ENCODE measurements around the gene FAM43A.

DNA sequence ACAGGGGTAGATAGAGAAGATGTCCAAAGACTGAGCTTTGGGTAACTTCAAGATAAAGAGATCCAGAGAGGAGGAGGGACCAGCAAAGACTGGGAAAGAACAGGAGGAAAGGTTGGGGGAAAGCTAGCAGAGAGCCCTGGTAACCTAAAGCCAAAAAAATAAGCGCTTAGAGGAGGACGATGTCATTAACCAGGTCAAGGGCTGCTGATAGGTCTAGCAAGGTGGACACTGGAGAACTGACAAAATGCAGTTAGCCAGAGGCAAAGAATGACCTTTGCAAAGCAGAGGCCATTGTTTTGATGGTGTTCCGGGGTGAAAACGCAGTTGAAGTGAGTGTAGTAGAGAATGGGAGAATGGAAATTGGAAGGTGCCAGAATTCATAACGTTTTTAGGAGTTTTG is 39.7 kb downstream of the FAM43A start:
- TF ChIP-seq, protein P1, sequence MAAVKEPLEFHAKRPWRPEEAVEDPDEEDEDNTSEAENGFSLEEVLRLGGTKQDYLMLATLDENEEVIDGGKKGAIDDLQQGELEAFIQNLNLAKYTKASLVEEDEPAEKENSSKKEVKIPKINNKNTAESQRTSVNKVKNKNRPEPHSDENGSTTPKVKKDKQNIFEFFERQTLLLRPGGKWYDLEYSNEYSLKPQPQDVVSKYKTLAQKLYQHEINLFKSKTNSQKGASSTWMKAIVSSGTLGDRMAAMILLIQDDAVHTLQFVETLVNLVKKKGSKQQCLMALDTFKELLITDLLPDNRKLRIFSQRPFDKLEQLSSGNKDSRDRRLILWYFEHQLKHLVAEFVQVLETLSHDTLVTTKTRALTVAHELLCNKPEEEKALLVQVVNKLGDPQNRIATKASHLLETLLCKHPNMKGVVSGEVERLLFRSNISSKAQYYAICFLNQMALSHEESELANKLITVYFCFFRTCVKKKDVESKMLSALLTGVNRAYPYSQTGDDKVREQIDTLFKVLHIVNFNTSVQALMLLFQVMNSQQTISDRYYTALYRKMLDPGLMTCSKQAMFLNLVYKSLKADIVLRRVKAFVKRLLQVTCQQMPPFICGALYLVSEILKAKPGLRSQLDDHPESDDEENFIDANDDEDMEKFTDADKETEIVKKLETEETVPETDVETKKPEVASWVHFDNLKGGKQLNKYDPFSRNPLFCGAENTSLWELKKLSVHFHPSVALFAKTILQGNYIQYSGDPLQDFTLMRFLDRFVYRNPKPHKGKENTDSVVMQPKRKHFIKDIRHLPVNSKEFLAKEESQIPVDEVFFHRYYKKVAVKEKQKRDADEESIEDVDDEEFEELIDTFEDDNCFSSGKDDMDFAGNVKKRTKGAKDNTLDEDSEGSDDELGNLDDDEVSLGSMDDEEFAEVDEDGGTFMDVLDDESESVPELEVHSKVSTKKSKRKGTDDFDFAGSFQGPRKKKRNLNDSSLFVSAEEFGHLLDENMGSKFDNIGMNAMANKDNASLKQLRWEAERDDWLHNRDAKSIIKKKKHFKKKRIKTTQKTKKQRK (IDR thresholded peaks at IDR 0.05; ENCODE audit: borderline replicate concordance, low read depth, low read length), result no peak
- TF ChIP-seq, protein P2, sequence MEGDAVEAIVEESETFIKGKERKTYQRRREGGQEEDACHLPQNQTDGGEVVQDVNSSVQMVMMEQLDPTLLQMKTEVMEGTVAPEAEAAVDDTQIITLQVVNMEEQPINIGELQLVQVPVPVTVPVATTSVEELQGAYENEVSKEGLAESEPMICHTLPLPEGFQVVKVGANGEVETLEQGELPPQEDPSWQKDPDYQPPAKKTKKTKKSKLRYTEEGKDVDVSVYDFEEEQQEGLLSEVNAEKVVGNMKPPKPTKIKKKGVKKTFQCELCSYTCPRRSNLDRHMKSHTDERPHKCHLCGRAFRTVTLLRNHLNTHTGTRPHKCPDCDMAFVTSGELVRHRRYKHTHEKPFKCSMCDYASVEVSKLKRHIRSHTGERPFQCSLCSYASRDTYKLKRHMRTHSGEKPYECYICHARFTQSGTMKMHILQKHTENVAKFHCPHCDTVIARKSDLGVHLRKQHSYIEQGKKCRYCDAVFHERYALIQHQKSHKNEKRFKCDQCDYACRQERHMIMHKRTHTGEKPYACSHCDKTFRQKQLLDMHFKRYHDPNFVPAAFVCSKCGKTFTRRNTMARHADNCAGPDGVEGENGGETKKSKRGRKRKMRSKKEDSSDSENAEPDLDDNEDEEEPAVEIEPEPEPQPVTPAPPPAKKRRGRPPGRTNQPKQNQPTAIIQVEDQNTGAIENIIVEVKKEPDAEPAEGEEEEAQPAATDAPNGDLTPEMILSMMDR (IDR thresholded peaks at IDR 0.05 in 2 of 3, conservative IDR thresholded peaks at IDR 0.05 in 1 of 3; ENCODE audit: insufficient read depth in 2 of 3, low read depth in 1 of 3, low read length in 3 of 3), result no peak
- TF ChIP-seq ZFP1 (CRISPR knock-in tag; IDR thresholded peaks at IDR 0.05), result no peak
- no peak for TF ChIP-seq RAD21 (CRISPR knock-in tag; conservative IDR thresholded peaks at IDR 0.05 in 1 of 2, IDR thresholded peaks at IDR 0.05 in 1 of 2)
- TF ChIP-seq KAT2B (IDR thresholded peaks at IDR 0.05; ENCODE audit: low read depth, low read length), result no peak
- TF ChIP-seq YY1 (IDR thresholded peaks at IDR 0.05; ENCODE audit: borderline replicate concordance in 1 of 3, control insufficient read depth in 1 of 3, extremely low read depth in 1 of 3, insufficient read depth in 3 of 3, insufficient read length in 1 of 3, insufficient replicate concordance in 2 of 3, low read depth in 1 of 3, low read length in 2 of 3), result no peak
- TF ChIP-seq CCAR2 (IDR thresholded peaks at IDR 0.05; ENCODE audit: low read depth, low read length), result no peak
- TF ChIP-seq TEAD2 (tag; IDR thresholded peaks at IDR 0.05), result no peak
- no peak for TF ChIP-seq TRIM24 (IDR thresholded peaks at IDR 0.05)

All from K562 (cell line).